HG03139 (cell line): ENCODE results near the gene ELL2.
"Not testable (repeated sequence)": the region's sequence is repeated elsewhere in the genome, so short reads cannot be mapped to it uniquely, and the experiment has no call there.

ENCODE experiments used
- ATAC-seq: cut with Tn5 transposase; IDR thresholded peaks from one replicate; pipeline ENCODE4 v1.9.1; 2021; ENCODE audit not compliant: unreplicated experiment

The ELL2 gene

GRCh38 chr5:95909738-95910137 lies 51.9 kb downstream of the ELL2 start:
- no peak for ATAC-seq

- ATAC-seq = no peak
Observed at GRCh38 chr5:95908799-95909198, 52.9 kb downstream of the ELL2 start.

- ATAC-seq = no peak
Observed at GRCh38 chr5:95907740-95908706, 53.6 kb downstream of the ELL2 start.

- no peak for ATAC-seq
Observed at GRCh38 chr5:95907067-95907705, 54.5 kb downstream of the ELL2 start.

DNA sequence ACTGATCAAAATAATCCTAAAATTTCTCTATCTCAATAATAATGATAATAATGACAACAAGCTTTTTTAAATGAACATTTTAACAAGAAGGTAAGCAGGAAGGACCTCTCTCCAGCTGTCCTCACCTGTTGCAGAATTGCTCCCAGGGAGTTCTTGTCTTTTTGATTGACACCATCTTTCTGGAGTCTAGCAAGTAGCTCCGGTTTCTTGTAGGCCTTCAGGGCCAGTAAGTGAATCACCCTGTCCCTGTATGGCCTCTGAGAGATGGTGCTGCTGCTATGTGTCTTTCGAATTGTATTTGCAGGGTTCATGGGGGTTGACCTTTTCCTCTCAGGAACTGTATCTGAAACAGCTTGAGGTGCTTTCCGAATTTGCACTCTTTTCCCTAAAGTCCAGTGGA lies 55.3 kb downstream of the ELL2 start:
- not testable (repeated sequence) for ATAC-seq

DNA sequence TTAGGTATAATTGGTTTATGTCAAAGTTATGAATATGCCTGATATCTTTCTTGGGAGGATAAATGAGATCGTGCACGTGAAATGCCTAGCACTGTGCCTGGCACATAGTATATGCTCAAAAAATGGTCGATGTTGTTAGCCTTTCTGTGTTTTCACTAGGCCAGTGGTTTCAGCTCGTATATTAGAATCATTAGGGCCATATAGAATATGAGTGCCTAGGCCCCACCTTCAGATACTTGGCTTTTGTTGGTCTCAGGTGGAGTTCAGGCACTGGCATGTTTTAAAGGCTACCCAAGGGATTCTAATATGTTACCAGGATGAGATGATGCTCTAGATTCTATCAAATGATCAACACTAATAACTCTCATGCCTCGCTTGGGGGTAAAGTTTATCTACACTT lies 56.8 kb downstream of the ELL2 start:
- no peak for ATAC-seq

GRCh38 chr5:95903838-95904237 lies 57.8 kb downstream of the ELL2 start:
- no peak for ATAC-seq

DNA sequence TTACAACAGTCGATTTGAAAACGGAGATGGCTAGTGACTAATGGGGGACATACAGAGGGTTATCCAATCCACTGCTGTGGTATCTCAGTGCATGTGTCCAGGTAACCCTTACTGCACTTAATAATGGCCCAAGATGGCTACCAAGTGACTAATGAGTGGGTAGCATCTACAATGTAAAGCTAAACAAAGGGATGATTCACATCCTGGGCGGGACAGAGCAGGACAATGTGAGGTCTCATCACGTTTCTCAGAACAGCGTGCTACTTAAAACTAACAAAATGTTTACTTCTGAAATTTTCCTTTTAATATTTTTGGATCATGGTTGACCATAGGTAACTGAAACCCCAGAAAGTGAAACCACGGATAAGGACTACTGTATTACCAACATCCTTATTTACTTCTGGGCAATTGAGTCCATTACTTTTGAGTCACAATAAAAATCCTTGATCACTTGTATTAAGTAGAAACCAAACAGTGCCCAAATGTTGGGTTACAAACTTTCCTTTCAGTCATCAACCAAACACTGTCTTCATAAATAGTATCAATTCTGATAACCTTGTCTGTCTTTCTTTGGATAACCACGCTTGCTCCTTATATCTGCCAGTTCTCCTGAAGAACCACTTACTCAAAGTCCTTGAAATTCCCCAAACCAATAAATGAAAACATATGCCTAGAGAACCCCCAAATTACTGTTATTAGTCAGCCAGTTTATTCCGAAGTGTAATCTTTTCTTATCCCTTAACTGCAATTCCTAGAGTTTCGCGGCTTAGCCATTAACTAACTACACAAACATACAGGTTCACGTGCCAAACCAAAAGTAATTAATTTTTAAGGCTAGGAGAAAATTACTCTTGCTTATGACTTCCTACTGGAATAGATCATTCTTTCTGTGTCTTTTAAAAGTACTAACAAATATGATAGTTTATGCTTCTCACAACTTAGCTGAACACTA lies 59.7 kb downstream of the ELL2 start:
- no peak for ATAC-seq

- no peak for ATAC-seq
Observed at GRCh38 chr5:95900383-95900958, 61.2 kb downstream of the ELL2 start.

DNA sequence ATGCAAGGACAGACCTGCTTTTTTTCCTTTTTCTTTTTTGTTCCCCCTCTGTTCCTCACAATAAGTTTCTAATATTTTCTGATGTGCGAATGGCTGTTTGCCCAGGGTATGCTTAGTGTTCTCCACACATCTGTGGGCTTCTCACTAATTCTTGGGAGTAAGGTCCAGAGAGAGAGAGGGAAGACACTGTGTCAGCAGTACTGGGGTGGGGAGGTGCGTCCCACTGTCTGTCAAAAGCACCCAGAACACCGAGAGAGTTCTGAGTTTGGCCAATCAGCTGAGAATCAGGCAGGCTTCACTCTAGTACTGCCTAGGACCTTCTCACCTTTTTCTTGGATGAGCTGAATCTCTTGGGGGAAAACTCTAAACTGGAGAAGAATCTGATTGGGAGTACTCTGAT lies 61.8 kb downstream of the ELL2 start:
- no peak for ATAC-seq

GRCh38 chr5:95899006-95899405 lies 62.6 kb downstream of the ELL2 start:
- no peak for ATAC-seq

- ATAC-seq = no peak
Observed at GRCh38 chr5:95895771-95896170, 65.9 kb downstream of the ELL2 start.

DNA sequence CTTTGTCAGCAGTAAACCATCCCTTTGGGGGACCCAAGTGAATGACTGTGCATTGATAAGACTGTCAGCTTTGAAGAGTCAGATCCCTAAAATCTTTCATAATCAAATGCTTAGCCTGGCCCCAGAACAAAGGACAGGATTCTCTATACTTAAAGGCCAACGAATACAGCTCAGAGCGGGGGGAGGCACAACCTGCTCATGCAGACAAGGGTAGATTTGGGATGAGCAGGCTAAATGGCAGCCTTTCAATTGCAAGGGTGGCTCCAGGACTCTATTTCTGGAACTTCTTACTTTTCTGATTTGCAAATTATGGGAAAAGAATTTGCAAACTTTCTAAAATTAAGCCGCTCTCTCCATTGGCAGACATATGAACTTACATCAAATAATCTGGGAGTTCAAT lies 66.4 kb downstream of the ELL2 start:
- no peak for ATAC-seq

DNA sequence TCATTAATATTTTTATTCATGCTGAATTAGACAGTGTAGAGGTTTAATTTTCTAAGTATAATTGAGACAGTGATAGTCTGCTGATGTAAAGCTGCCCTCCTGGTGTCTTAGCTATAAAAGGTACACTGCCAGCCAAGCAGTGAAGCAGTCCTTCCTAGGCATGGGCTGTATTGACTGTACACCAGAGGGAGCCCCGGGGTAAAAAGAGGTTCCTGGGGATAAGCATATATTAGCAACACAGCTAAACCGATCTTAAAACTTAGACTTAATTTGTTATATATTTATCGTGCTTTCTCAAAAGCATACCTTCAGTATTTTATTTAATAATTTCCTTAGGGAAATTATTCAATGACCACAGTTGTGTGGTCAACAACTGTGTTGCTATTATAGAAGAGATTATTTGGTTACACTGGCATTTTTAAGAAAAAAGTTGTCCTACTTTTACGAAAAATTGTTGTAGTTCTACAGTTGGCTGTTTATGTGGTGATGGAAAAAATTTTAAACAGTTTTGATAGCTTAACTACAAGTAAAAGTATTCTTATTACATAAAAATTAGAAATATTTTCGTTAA lies 68.8 kb downstream of the ELL2 start:
- peak; percentile 81 for ATAC-seq

DNA sequence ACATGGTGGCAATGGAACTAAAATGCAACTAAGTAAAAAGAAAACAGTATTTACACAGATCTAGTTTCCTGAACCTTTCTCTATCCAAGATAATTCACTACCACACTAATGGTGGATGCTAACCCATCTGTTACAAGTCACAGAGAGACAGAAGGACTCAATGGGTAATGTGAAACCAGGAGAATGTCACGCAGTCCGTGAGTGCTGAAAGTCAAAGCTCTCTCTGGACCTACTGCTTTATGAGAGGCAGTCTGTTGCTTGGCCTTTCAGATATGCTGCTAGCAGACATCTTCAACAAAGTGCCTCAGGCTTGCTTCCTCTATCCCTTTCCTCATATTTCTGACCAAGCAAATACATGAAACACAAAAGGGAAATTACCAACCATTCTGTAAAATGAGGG lies 70.2 kb downstream of the ELL2 start:
- no peak for ATAC-seq

GRCh38 chr5:95889076-95889475 lies 72.6 kb downstream of the ELL2 start:
- ATAC-seq = no peak

- ATAC-seq = no peak
Observed at GRCh38 chr5:95887977-95888376, 73.7 kb downstream of the ELL2 start.

DNA sequence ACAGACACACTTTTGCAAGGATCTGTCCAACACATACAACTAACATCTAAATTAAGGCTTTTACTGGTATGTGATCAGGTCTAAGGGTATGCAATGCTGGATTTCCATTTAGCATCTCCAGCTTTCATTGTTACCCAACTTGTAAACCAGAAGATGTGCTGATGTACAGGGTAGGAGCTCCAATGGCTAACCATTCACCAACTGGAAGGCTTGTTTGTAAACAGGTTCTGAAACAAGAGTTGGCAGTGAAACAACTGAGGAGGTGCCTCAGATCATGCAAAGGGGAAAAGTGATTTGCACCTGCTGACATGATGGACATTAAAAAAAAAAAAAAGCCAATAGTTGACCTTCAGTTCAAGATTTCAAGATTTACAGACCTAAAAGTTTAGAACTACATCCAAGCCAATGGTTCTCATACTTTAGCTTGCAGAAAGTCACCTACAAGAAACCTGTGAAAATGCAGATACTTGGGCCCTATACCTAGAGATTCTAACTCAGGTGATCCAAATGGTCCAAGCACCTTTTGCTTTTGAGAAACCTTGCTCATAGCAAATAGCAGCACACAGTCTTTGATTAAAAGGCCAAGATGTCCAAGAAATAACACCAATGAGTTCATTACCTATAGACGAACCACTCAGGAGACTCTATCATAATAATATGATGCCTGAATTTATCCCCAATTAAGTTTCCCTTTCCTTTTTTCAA lies 75.2 kb downstream of the ELL2 start:
- ATAC-seq = no peak

- ATAC-seq = no peak
Observed at GRCh38 chr5:95884511-95884910, 77.1 kb downstream of the ELL2 start.

DNA sequence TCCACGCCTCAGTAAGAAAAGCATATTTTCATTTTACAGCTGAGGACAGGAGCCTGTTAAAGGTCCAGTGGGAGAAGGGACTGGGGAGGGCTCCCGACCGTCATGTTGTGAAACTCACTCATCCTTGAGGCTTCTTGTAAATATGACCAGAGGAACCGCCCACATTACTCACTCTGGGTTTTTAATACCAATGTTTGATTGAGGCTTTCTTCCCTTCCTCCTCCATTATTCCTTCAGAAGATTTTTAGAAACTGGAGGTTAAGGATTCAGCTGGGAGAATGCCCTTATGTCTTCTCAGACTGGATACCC lies 77.7 kb downstream of the ELL2 start:
- ATAC-seq = peak; percentile 49
